AG04449 (cell line): ENCODE data around the gene MGST2.
A peak's percentile ranks its signal among the peaks of the same experiment; 100 is the strongest.

Experiments
- CTCF ChIA-PET: fragments of 350-600 bp; formaldehyde crosslinking; extraction: SDS; loops from one replicate; lab custom pipeline; 2021; ENCODE audit warnings: antibody characterized with exemption; lab: Yijun Ruan, JAX
- POLR2A ChIA-PET: fragments of 400-600, 350-600 bp; formaldehyde crosslinking; extraction: SDS; loops from one replicate; lab custom pipeline; 2020; ENCODE audit warnings: antibody characterized with exemption, inconsistent platforms; lab: Yijun Ruan, JAX
- DNase-seq: peaks from one replicate; pipeline ENCODE4 v3.0.0-alpha.2; 2010; ENCODE audit warnings: low read depth, low spot score
- H3K4me3 ChIP-seq: 2 replicates; pipeline ENCODE4 v1.5.1; 2011; ENCODE audit warnings: low read depth, mild to moderate bottlenecking, control low read depth, low read length
- CTCF ChIP-seq: IDR thresholded peaks from one replicate; pipeline ENCODE4 v1.5.1; 2011; ENCODE audit warnings: mild to moderate bottlenecking, moderate library complexity, low read length, control low read depth, inconsistent platforms; ENCODE audit not compliant: insufficient read depth; ENCODE audit errors: missing control alignments

Gene MGST2

GRCh38 chr4:139665079-139665689 lies 435 bp upstream of the MGST2 start:
- ChIA-PET POLR2A (no interaction called here), CTCF (interaction anchor here (1.6 to 5.1 kb wide), 4 partner anchors 8 to 588 kb away, joined by 4 to 61 read pairs (median 14); no protein-coding TSS in a partner anchor)
- peak overlapping the region; percentile 47; the same call in 1 of the 2 replicates for H3K4me3 ChIP-seq
- TF ChIP-seq CTCF: no peak
- DNase-seq: no peak

- no peak for TF ChIP-seq CTCF
- ChIA-PET POLR2A (no interaction called here), CTCF (interaction anchor here (0.7 to 5.1 kb wide), 4 partner anchors 10 to 586 kb away, joined by 3 to 61 read pairs (median 14); no protein-coding TSS in a partner anchor)
- DNase-seq: no peak
- H3K4me3 ChIP-seq: no peak overlapping the region
These were observed 1.2 kb downstream of the MGST2 start for GRCh38 chr4:139666735-139667281.

- no peak for DNase-seq
- TF ChIP-seq CTCF: no peak
- no peak overlapping the region for H3K4me3 ChIP-seq
- CTCF ChIA-PET: interaction anchor here (3.2 to 5.1 kb wide), 2 partner anchors 11 to 15 kb away, joined by 23 to 61 read pairs; no protein-coding TSS in a partner anchor
- POLR2A ChIA-PET: no interaction called here
These were observed 2.4 kb downstream of the MGST2 start for GRCh38 chr4:139668036-139668435.

- TF ChIP-seq CTCF: no peak
- CTCF ChIA-PET: interaction anchor here (1.8 to 5.1 kb wide), 2 partner anchors 12 to 17 kb away, joined by 4 to 61 read pairs; no protein-coding TSS in a partner anchor
- no peak for DNase-seq
- POLR2A ChIA-PET: no interaction called here
- H3K4me3 ChIP-seq: no peak overlapping the region
These were observed 3.1 kb downstream of the MGST2 start for GRCh38 chr4:139668658-139669201.

GRCh38 chr4:139669335-139669734 lies 3.7 kb downstream of the MGST2 start:
- ChIA-PET CTCF (interaction anchor here (0.7 to 1.8 kb wide), 2 partner anchors 16 to 18 kb away, joined by 3 to 4 read pairs; no protein-coding TSS in a partner anchor), POLR2A (no interaction called here)
- DNase-seq: no peak
- TF ChIP-seq CTCF: no peak
- no peak overlapping the region for H3K4me3 ChIP-seq

- ChIA-PET CTCF (interaction anchor here (0.7 to 6.0 kb wide), 3 partner anchors 13 to 18 kb away, joined by 3 to 43 read pairs (median 4); no protein-coding TSS in a partner anchor), POLR2A (no interaction called here)
- H3K4me3 ChIP-seq: no peak overlapping the region
- no peak for TF ChIP-seq CTCF
- no peak for DNase-seq
These were observed 4.3 kb downstream of the MGST2 start for GRCh38 chr4:139669890-139670289.
